Brain microvascular endothelial cell (primary cell): ENCODE data around the gene TCF4.

Source experiments
- DNase-seq: peaks from one replicate; pipeline ENCODE4 v3.0.0-alpha.2; 2020
- H3K27ac ChIP-seq: fragments of 250-450 bp; sonication (Bioruptor Pico); 2 replicates; pipeline ENCODE4 v1.5.1; 2020; ENCODE audit warnings: mild to moderate bottlenecking, moderate library complexity
- H3K27me3 ChIP-seq: fragments of 250-450 bp; sonication (Bioruptor Pico); replicated peaks from 2 replicates; pipeline ENCODE4 v1.5.1; 2020; ENCODE audit warnings: mild to moderate bottlenecking
- H3K36me3 ChIP-seq: fragments of 250-450 bp; sonication (Bioruptor Pico); replicated peaks from 2 replicates; pipeline ENCODE4 v1.5.1; 2020; ENCODE audit warnings: mild to moderate bottlenecking
- H3K4me3 ChIP-seq: 2 replicates; pipeline ENCODE4 v1.5.1; 2011; ENCODE audit warnings: low read depth, mild to moderate bottlenecking, control low read depth, low read length, moderate library complexity
- in situ Hi-C: cut with HindIII; loops from 2 replicates; pipeline ENCODE4 v1.10.0; 2017; ENCODE audit warnings: low sequenced_read_pairs, low pct_ligation_motif_present
- TF ChIP-seq, protein P1 (sequence below): IDR thresholded peaks from 2 replicates; pipeline ENCODE4 v1.5.1; 2011; ENCODE audit warnings: low read depth, mild to moderate bottlenecking, moderate library complexity, low read length, control low read depth, inconsistent platforms; ENCODE audit errors: missing control alignments

Gene TCF4

DNA sequence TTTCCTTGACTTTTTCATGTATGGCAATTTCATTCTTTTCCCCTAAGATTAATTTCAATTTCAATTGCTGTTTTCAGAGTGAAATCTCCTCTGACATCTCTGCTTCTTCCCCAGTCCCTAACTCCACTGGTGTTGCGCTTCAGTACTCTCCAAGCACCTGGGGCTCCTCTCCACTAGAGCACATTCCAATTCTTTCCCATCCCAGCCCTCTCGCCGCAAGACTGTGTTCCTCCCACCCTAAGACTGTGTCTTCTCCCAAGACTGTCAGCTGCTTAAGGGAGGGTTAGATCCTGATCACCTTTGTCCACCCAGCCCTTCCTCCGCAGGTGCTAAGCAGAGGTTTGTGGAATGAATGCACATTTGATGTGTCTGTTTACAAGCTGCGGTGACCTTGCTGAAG is 373.0 kb downstream of the TCF4 start:
- Histone ChIP-seq H3K36me3 (no peaks in the 10 kb centered on the region), H3K27me3 (no peaks in the 10 kb centered on the region), H3K4me3 (no peak overlapping the region), H3K27ac (no peak overlapping the region)
- no peak for DNase-seq
- TF ChIP-seq, protein P1, sequence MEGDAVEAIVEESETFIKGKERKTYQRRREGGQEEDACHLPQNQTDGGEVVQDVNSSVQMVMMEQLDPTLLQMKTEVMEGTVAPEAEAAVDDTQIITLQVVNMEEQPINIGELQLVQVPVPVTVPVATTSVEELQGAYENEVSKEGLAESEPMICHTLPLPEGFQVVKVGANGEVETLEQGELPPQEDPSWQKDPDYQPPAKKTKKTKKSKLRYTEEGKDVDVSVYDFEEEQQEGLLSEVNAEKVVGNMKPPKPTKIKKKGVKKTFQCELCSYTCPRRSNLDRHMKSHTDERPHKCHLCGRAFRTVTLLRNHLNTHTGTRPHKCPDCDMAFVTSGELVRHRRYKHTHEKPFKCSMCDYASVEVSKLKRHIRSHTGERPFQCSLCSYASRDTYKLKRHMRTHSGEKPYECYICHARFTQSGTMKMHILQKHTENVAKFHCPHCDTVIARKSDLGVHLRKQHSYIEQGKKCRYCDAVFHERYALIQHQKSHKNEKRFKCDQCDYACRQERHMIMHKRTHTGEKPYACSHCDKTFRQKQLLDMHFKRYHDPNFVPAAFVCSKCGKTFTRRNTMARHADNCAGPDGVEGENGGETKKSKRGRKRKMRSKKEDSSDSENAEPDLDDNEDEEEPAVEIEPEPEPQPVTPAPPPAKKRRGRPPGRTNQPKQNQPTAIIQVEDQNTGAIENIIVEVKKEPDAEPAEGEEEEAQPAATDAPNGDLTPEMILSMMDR, result no peak
- in situ Hi-C loops, result no loop called here

DNA sequence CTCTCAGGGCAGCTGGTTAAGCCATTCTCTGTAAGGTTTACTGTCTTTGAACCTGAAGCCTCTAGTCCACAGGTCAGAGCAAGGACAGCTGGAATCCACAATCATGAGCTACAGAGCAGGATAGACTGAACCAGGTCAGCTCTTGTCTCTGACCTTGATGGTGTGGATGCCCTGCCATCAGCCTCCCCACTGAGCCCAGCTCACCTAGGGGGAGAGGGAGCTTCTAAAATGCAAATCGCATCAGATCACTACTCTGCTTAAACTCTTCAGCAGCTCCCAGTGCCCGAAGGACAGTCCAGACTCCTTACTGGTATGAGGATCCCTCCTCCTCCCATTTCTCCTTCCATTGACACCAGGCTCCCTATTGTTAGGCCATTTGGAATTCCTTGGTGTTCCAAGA is 373.5 kb downstream of the TCF4 start:
- TF ChIP-seq, protein P1, result no peak
- no peaks in the 10 kb centered on the region for H3K36me3 ChIP-seq
- in situ Hi-C loops, result no loop called here
- no peak overlapping the region for H3K4me3 ChIP-seq
- no peaks in the 10 kb centered on the region for H3K27me3 ChIP-seq
- no peak overlapping the region for H3K27ac ChIP-seq
- no peak for DNase-seq

DNA sequence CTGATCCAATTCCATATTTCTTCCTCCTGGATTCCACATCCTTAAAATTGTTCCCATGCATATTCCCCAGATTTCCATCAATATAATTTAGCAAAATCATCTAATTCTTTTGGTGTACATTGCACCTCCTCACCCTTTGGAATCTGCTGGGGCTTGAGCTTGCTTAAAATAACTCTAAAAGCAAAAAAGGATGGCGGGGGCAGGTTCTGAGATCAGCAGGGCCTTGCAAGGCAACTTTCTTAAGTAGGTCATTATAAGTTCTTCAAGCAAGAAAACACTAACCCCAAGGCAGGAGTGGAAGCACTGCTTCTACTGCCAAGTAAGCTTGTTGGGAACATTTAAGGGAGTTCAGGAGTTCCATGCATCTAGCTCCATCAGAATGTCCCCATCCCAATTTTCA is 374.4 kb downstream of the TCF4 start:
- in situ Hi-C loops, result no loop called here
- Histone ChIP-seq H3K4me3 (no peak overlapping the region), H3K27me3 (no peaks in the 10 kb centered on the region), H3K27ac (no peak overlapping the region), H3K36me3 (no peaks in the 10 kb centered on the region)
- TF ChIP-seq, protein P1, result no peak
- no peak for DNase-seq

DNA sequence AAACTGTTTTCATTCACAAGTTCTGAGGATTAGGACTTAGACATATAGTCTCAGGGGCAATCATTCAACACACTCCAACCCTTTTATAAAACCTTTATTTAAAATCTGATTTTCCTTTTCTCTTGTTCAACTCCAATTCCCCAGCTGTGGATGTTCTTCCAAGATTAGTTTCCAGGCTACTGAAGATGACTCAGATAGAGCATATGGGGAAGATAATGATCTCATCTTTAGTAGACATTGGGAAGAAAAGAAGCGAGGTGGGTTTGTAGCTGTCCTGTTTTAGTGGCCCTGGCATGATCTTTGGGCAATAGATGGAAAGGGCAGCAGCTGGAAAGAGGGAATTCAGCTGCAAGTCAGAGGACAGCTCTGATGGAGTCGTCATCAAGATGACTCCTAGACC is 381.1 kb downstream of the TCF4 start:
- no peak for DNase-seq
- Histone ChIP-seq H3K27me3 (no peaks in the 10 kb centered on the region), H3K36me3 (no peaks in the 10 kb centered on the region), H3K4me3 (no peak overlapping the region), H3K27ac (no peak overlapping the region)
- in situ Hi-C loops, result no loop called here
- TF ChIP-seq, protein P1, result no peak

DNA sequence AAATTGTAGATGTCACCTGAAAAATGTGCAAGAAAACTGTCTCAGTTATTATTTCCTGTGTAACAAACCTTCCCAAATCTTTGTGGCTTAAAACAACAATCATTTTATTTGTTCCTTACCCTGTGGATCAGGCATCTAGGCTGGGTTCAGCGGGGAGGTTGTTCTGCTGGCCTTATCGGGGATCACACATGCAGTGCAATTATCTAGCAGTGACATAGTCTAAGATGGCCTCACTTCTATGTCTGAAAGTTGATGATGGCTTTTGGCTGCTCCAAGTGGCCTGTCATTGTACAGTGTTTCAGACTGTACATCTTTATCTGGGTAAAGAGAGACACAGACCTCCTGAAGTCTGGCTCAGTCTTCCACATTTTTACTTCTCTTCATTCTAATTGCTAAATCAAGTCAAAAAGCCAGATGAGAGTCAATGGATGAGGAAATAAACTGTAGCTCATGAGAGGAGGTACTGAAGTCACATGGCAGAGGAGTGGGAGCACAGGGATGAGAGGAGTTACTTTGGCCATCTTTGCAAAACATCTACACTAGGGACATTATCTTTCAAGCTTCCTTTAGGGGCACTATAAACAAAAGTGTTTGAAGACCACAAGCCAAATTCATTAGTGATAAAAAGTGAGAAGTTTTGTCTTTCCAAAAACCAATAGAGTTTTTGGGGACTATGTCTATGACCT is 385.6 kb downstream of the TCF4 start:
- Histone ChIP-seq H3K4me3 (no peak overlapping the region), H3K27ac (no peak overlapping the region)
- TF ChIP-seq, protein P1, result no peak

More for the DNA sequence above, 385.6 kb downstream of the TCF4 start:
- in situ Hi-C loops, result no loop called here
- H3K27me3 ChIP-seq, result no peaks in the 10 kb centered on the region
- DNase-seq, result no peak
- no peaks in the 10 kb centered on the region for H3K36me3 ChIP-seq
